ENCODE results near the gene ZNF100. TPM values are rescaled to one million over a fixed set of nuclear protein-coding genes. Genes with fewer than 3 reads are reported as not detected.

The ZNF100 gene
- total RNA-seq (2012; rRNA removed) (5.9 and 6.7 TPM in 2 replicates), polyA plus RNA-seq (2012; rRNA removed) (1.6 and 2.2 TPM in 2 replicates), Bru-seq, nascent RNA (percentile 73 among the genes with signal in this experiment), BruChase-seq, experiment 1, labeled RNA remaining after a 6-hour chase (percentile 77 among the genes with signal in this experiment), BruChase-seq, experiment 2, labeled RNA remaining after a 2-hour chase (percentile 78 among the genes with signal in this experiment)
- 0.08 and 0.21 TPM in 2 replicates for polyA plus RNA-seq (2012; cell fraction: cytosol; rRNA removed)
- 0.70 and 6.2 TPM in 2 replicates for polyA plus RNA-seq (2012; cell fraction: nucleus; rRNA removed; ENCODE audit: low replicate concordance)
- long read RNA-seq, full-length matches to known transcripts: 2 of 8 reads
- long read RNA-seq, partial matches to known transcripts: 1 of 8 reads
- long read RNA-seq, other reads (novel, unspliced or antisense): 5 of 8 reads

DNA sequence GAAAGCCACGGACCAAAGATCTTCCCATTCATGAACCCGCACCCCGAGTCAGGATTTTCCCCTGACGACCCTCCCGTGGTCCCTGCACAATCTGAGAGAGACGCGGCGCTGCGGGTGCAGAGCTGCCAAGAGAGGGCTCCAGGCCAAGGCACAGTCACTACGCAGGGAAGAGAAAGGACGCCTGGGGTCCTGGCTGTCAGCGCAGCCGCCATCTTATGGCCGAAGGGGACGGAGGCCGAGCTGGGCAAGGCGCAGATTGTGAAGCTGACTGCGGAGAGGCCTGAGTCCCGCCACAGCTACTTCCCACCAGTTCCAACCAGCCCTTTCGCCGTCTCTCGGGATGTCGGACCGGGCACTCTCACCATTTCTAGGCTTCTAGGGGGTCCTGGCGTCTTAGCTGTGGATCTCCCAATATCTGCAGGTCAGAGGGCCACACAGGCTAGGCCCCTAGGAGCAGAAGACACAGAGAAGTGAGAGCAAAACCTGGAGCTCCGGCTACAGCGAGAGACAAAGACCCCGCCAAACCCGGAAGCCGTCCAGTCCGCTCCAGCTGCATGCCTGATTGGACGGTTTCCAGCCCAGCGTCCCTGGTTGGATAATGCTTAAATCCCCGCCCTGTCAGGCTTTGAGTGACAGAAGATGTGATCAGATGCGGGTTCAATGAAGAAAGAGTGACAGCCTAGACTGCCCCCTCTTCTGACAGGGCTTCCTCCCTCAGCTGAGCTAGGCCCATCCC, at the start of gene ZNF100:
ZNF100 (minus strand) TSS at position 515 of the 736 bp plus-strand sequence; CDS start at position 365, 150 bp downstream.
- peak within 1 kb of the TSS; percentile 73 for H3K27ac ChIP-seq (ENCODE audit: insufficient read depth, low read length)
- H3K4me1 ChIP-seq (ENCODE audit: control insufficient read depth, insufficient read depth, low read length): no peaks in the 10 kb centered on the region
- H3K36me3 ChIP-seq (ENCODE audit: control insufficient read depth, insufficient read depth, low read length): peaks cover 13% of the 10 kb centered on the region
- peak within 1 kb of the TSS; percentile 40 to 53 for H4K8ac ChIP-seq (ENCODE audit: low read depth in 2 of 2, low read length in 2 of 2)
- peak; percentile 99 for ATAC-seq (ENCODE audit: low read depth)
- no peak within 1 kb of the TSS for H2BK20ac ChIP-seq (ENCODE audit: low read depth, low read length)
- H3K79me1 ChIP-seq (ENCODE audit: low read depth in 1 of 2, low read length in 2 of 2): peaks cover 0 to 4% of the 10 kb centered on the region in 2 experiments; a peak in 1 of 4 replicates
- H3K9ac ChIP-seq (ENCODE audit: low read depth, low read length): peak within 1 kb of the TSS; percentile 92
- POLR2A ChIA-PET (ENCODE audit: unreplicated experiment): interaction anchor here (0.5 to 0.6 kb wide), 2 partner anchors 18 to 198 kb away, joined by 3 to 4 read pairs; no protein-coding TSS in a partner anchor
- H3K27me3 ChIP-seq (ENCODE audit: control insufficient read depth, insufficient read depth, low read length): no peaks in the 10 kb centered on the region
- H2AK9ac ChIP-seq (replicated peaks; ENCODE audit: low read depth, low read length, poor library complexity): peak within 1 kb of the TSS; percentile 60
- in situ Hi-C loops (cut with MboI; ENCODE audit: low sequenced_read_pairs): no loop called here
- peak within 1 kb of the TSS; percentile 79 for H3K4me2 ChIP-seq (ENCODE audit: low read depth, low read length)
- TF ChIP-seq MXI1 (IDR thresholded peaks at IDR 0.05; ENCODE audit: borderline replicate concordance, low read depth, low read length) (0 out of 2 replicates have a peak, but pooled peaks have one; percentile 49), RCOR1 (IDR thresholded peaks at IDR 0.05; ENCODE audit: insufficient replicate concordance, low read length) (no peak), POLR2A (IDR thresholded peaks at IDR 0.05; ENCODE audit: low read depth, low read length) (peak; percentile 70; the same call in 1 of the 2 replicates), BHLHE40 (IDR thresholded peaks at IDR 0.05; ENCODE audit: low read depth, low read length) (no peak)
- peak within 1 kb of the TSS; percentile 75 for H3K4ac ChIP-seq (ENCODE audit: low read depth, low read length)
- peak within 1 kb of the TSS; percentile 22 for H2BK5ac ChIP-seq (ENCODE audit: low read depth, low read length, poor library complexity, severe bottlenecking)
- TSS peak; percentile 39 for BruUV-seq (replicated peaks)
- H3K9me3 ChIP-seq (ENCODE audit: control insufficient read depth, insufficient read depth, low read length): no peaks in the 10 kb centered on the region
- peak within 1 kb of the TSS; percentile 25; the same call in 1 of the 2 replicates for H3K18ac ChIP-seq (ENCODE audit: low read depth, low read length)
- peak within 1 kb of the TSS; percentile 97 for H2AFZ ChIP-seq (replicated peaks; ENCODE audit: low read length, poor library complexity)
- intact Hi-C loops (cut with micrococcal nuclease): loop anchor here (5.0 kb wide), 1 partner anchor 70 kb away; the partner anchor contains the start of gene ZNF43
- 0% methylated on average over 17 of the region's 35 CpGs; no CpG with 5 or more reads in 1 of the 2 experiments for WGBS, 2 experiments (ENCODE audit: extremely low coverage in 2 of 2, insufficient read length in 1 of 2)
- H2BK120ac ChIP-seq (ENCODE audit: low read depth, low read length): no peak within 1 kb of the TSS
- no peaks in the 10 kb centered on the region for H4K20me1 ChIP-seq (ENCODE audit: insufficient read depth, low read length)
- peak within 1 kb of the TSS; percentile 75; the same call in 1 of the 2 replicates for H4K5ac ChIP-seq (ENCODE audit: low read depth, low read length)
- no peaks in the 10 kb centered on the region for H3K9me1 ChIP-seq (ENCODE audit: insufficient read depth, low read length)
- H2AK5ac ChIP-seq (ENCODE audit: low read depth, low read length): no peak within 1 kb of the TSS
- peak within 1 kb of the TSS; percentile 57 for H3K56ac ChIP-seq (ENCODE audit: extremely low read depth, insufficient read depth, low read length)
- CTCF ChIA-PET: interaction anchor here (1.6 kb wide), 1 partner anchor 11 kb away, joined by 5 read pairs; no protein-coding TSS in a partner anchor
- peak within 1 kb of the TSS; percentile 75; the same call in 1 of the 2 replicates for H3K14ac ChIP-seq (replicated peaks; ENCODE audit: low read depth, low read length)
- DNase-seq: peak; percentile 90
- dilution Hi-C loops (cut with HindIII; ENCODE audit: low sequenced_read_pairs, unreplicated experiment): no loop called here
- H3K23ac ChIP-seq (ENCODE audit: low read depth, low read length): 0 out of 2 replicates have a peak within 1 kb of the TSS, but pooled peaks have one; percentile 40
- H2BK15ac ChIP-seq (ENCODE audit: low read depth, low read length): no peak within 1 kb of the TSS
- peak within 1 kb of the TSS; percentile 8; the same call in 1 of the 2 replicates for H4K91ac ChIP-seq (ENCODE audit: insufficient read depth, low read depth, low read length)
- H3K4me3 ChIP-seq (ENCODE audit: insufficient read depth, low read depth, low read length): peak within 1 kb of the TSS; percentile 94
